GM18517 (cell line): ENCODE measurements around the gene TIFAB.
"Not testable (repeated sequence)": the region's sequence is repeated elsewhere in the genome, so short reads cannot be mapped to it uniquely, and the experiment has no call there.

Source experiments
- ATAC-seq: cut with Tn5 transposase; IDR thresholded peaks from one replicate; pipeline ENCODE4 v1.9.1; 2021; ENCODE audit warnings: mild to moderate bottlenecking, moderate library complexity; ENCODE audit not compliant: unreplicated experiment

TIFAB gene, protein sequence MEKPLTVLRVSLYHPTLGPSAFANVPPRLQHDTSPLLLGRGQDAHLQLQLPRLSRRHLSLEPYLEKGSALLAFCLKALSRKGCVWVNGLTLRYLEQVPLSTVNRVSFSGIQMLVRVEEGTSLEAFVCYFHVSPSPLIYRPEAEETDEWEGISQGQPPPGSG

DNA sequence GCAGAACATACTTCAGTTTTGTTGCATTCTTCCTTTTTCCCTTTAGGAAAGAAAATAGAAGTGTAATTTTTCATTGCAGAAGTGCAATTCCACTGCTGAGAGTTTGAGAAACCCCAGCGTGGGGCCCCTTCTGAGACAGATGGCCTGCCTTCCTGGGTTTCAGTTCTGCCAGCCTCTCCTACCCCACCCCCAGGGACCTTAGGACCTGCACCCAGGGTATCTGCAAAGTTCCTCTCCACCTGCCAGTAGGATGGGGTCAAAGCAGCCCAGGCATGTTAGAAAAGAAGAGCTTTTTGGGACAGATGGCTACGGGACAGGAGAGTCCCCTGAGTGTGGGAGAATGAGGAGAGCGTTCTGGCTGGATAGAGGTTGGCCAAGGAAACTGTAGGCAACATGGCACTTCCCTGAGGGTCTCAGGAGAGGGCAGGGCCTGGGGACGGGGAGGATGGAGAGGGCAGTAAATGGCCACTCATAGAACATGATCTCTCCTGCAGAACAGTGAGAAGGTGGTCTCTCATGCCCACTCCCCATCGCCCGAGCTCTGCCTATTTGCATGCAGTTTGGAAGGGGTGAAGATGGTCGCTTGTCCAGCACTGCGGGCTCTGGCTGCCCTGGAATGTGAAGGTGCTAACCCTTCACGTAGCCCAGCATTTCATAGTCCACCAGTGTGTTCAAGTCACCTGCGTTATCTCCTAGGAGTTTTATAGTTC lies at the start of gene TIFAB:
TIFAB (minus strand) TSS at position 31 of the 710 bp plus-strand sequence. CDS start 2,412 bp downstream, outside the sequence.
- no peak for ATAC-seq

DNA sequence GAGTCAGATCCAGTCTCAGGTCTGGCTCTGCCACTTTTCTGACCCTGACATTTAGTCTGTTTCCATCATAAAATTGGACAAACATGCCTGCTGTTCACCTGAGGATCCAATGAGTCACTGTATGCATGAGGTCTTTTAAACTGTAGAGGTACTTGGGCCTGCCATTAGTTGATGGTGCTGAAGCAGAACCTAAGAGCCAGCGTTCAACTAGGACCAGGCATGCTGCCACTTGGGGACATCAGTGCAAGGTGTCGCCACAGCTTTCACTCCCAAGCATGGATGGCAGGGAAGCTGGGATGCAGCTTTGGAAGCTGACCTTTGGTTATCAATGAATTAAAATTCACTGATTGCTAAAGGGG lies 46.5 kb upstream of the TIFAB start:
- no peak for ATAC-seq

DNA sequence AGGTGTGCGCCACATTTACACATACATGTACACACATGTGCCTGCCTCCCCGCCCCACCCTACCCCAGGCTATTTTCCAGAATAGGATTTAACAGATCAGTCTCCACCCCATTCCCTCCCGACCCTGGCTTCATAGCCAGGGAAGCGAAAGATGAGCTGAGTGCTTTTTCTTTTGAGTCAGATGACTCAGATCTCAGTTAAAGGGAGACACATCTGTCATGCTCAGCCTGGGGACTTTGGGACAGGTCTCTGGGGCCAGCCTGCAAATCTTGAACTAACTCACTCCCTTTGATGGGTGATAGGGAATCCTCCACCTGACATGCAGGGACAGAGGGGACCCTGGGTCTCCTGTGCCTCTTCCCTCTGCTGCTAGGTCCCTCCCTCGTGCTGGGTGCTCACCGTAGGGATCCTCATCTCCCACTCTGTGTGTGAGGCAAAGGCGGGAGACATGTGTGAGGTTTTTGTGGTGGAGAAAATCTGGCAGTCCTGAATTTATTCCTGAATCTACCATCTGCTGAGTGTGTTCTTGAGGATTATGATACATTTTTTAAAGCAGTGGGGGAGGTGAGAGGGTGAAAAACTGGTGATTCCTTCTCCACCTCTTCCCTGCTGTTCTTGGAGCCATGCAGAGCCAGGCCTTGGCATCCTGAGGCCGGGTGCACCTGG lies 46.0 kb upstream of the TIFAB start:
- no peak for ATAC-seq

DNA sequence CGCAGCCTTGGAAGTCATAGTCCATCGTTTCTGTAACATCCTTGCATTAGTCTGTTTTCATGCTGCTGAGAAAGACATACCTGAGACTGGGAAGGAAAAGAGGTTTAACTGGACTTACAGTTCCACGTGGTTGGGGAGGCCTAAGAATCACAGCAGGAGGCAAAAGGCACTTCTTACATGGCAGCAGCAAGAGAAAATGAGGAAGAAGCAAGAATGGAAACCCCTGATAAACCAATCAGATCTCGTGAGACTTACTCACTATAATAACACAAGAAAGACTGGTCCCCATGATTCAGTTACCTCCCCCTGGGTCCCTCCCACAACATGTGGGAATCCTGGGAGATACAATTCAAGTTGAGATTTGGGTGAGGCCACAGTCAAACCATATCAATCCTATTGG lies 43.4 kb upstream of the TIFAB start:
- ATAC-seq, result not testable (repeated sequence)

DNA sequence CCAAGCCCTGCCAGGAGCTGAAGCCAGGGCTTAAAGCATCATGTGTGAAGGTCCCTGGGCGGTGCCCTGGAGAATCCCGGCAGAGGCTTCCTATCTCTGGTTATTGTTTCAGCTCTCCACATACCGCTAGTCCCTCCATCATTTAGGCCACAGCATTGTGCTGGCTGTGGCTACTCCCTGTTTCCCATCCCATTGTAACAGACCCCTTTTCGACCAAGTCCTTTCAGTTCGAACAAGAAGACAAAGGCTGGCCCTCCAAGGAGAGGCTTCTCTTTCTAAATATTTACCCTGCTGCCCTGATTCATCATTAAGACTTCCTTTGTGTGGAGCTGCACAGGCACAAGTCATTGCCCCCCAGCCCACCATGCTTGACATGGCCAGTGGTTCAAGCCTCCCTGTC lies 42.0 kb upstream of the TIFAB start:
- ATAC-seq, result no peak

DNA sequence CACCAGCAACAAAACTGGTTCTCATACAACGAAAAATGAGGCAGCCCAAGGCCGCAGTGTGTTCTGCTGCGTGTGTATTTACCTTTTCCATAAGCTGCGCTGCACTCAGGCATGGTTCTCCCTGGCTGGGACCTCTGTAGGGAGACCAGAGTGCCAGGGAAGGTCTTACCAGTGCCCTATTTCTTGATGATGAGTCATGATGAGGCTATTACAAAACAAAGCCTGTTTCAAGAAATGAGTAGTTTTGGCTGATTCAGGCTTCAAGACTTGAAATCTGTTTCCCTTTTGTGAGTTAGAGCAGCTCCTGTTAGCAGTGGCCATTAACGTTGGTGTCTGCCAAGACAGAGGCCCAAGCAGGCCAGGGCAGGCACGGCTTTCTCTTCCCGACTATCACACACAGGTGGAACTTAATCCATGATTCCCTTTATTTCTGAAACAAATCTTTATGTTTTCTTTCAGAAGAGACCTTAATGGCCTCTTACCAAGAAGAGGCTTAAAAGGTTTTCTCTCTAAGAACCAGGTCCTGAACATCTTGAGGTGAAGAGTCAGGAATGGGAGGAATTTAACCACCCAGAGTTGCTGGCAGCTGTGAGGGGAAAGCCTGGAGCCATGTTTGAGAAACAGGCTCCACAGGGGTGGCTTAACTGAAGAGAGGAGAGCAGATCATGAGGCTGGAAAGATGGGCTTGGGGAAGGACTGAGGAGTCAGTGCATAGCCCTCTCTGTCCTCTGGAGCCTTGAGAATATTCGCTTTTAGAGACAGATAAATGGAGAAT lies 41.4 kb upstream of the TIFAB start:
- no peak for ATAC-seq

DNA sequence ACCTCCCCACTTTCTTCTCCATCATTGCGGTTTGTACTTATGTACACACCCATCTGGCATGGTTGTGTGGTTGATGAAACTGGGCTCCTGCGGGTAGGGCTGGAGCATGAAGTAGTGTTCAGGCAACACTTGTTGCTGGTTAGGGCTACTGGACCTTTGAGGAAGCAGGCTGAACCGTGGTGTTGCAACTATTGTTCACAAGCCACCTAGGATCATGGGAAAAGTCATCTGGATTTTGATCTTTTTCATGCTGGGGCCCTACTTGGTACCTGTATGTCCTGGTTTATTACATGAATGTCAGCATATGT lies 40.1 kb upstream of the TIFAB start:
- no peak for ATAC-seq

DNA sequence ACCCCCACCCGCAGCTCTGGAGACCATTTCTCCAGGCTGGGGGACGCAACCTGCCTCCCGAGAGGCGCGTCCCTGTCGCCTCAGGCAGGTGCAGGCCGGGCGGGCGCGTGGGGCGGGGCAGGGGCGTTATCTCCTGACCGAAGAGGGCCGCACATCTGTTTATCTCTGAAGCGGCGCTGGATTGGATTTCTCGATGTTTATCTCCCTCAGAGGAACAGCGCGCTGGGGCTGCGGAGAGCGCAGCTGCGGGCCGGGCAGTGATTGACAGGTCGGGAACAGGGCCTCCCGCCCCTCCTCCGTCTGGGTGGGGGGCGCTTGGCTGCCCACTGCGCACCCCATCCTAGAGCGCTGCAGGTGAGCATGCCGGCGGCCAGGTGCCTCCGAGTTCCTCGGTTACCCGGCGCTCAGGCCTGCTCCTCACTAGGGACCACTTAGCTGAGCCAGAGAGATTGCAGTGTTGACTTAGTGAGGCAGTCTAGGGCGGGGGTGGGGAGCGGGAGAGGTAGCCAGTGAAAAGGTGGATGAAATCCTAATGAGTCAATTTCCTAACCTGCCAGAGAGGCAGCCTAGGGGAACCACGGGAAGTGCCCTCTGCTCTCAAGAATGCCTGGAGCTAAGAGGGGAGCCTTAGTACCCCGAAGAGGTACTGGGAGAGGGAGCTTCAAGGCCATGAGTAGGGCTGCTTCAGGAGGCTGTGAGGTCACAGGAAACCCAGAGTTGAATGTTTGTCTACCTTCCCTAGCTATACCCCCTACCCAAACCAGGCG lies 39.6 kb upstream of the TIFAB start:
- no peak for ATAC-seq

DNA sequence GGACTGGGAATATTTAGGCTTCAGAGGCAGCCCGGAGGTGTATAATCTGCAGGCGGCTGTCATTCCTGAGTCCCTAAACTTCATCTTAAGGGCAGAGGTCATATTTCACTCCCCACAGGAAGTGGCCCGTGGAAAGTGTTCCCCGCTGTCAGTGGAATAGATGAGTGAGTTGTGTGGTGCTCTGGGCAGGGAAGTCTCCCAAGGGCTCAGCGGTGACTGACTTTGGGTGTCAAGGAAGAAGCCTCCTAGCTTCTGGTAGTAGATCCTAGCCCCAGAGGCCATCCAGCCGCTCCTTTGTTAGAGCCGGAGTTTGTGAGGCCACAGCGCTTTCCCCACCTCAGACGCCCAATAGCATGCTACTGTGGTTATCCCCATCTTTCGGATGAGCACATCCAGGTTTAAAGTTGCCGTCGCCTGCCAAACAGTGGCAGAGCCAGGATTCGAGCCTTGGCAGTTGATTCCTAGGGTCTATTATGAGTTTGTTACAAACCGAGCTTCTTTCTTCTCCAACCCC lies 38.9 kb upstream of the TIFAB start:
- no peak for ATAC-seq

DNA sequence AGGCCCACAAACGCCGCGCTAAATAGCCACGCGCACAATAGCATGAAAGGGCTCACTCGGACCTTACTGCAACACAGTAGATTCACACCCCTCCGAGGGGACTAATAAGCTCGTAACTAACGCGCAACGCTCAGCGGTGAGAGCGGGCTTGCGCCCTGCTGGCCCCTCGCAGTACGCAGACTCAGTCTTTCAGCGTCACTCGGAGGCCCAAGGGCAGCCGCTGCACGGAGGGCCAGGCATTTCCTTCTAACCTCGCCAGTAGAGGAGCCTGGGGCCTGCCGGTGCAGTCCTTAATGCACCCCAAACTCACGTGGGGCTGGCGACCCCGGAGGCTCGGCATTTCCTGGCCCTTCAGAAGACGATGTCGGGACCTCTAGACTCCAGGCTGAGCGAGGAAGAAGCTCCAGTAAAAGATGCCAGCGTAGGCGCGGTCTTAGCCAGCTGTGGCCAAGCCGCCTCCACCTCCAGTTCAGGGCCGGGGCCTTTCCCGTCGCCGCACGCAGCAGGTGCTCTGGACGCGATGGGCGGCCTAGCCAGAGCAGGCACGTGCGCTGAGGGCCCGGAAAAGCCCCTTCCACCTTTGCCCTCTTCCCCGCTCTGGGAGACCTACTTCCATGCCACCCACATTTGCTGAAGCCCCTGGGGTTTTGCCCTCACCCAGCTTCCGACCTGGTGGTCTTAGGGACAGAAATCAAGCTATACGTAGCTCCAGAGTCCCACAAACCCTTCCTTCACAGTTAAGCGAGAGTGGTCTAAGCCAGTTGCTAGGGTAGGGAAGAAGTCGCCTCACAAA lies 38.3 kb upstream of the TIFAB start:
- no peak for ATAC-seq

DNA sequence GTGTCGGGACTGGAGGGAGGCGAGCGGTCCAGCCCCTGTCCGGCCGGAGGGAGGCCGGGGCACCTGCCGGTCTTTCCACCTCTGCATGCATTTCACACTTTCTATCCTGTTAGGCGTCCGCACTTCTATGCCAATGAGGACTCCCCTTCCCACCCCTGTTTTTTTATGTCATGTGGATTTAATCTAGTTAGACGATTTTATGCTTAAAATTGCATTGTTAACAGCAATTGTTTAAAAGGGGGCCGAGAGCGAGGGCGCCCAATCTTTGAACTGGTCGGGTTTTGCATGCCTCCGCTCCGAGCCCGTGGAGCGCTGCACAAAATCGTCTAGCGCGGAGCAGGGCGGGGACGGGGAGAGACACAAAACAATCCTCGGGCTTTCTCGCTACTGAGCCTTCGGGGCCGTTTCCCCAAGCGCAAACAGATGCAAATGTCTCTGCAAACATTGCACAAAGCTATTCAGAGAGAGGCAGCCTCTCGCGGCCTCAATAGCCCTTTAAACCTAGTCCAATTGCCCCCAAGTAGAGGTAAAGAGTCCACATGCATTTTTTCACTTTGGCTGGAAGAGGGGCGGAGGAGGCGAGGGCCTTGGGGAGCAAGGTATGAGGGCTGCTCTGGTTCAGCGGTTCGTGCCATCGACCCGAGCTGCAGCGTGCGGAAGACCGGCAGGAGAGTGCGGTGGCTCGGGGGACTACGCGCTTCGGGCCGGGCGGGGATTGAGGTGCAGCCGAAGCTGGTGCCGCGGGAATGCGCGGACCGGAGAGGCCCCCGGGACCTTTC lies 37.5 kb upstream of the TIFAB start:
- no peak for ATAC-seq

DNA sequence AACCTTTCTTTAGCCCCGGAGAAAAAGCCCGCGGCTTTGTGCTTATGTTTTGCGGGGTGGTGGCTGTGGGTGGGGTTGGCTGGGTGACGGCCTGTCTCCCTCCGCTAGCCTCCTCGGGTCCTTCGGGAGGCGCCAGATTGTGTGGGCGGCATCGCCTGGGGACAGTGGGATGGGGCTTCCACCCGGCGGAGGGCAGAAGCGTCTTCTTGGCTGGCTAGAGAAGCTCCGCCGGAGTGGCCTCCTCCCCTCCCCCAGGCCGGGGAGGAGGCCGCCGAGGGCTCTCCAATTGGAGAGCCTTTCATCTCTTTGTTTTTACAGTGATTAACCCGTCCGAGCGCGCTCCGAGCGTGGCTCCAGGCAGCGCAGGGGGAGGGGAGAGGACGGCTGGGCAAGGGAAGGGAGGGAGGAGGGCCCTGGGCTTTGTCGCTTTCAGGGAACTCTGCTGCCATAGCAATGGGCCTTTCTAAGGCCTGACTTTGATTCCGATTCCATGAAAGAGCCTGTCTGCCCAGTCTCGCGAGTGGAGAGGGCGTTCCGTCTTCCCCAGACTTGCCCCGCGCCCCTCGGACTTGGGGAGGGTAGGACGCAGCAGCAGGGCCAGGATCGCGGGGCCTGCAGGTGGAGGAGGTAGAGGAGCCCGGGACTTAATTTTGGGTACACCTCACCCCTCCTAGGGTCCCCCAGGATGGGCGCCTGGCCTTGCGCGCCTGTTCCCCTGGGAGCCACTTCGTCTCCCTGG lies 36.7 kb upstream of the TIFAB start:
- ATAC-seq, result no peak

DNA sequence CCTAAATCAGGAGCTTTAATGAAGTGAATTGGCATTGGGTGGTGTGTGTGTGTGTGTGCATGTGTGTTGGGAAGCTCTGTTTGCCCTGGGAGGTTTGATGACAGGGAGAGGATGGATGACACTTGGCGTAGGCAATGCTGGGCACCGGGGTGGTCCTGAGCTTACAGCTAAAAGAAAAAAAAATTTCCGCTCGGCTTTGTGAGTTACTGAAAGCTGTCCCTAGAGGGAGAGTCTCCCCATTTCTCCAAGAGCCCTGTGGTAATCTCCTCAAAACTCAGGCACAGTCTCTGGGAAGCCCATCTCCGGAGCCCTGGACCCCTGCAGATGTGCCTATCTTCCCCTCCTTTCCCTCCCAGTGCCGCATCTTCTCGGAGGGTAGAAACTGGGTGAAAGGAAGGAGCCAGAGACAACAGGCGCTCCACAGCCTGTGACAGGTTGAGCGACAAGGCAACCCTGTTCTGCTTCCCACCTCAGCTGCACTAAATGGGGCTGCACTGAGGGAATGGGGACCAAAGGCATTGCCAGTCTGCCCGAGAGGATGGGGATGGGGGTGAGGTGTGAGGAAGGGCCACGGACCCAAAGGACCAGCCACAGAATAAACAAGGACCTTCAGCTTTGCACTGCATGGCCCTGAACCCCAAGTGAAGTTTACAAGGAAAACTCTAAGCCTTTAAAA lies 35.8 kb upstream of the TIFAB start:
- no peak for ATAC-seq

DNA sequence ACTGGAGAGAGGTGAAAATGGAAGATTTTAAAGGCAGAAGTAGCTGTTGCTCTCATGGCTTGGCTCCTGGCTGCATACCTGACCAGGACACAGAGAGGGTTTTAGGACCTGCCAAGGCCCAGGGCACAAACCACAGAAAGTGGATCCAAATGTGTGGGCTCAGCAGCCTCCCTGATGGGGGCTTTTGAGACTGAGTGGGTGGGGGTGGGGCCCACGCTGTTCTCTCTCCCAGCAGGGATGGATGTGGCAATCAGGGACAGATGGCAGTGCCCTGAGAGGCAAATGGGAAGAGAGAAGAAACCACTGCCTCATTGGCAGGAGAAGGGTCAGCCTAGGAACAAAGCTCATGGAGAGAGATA lies 34.9 kb upstream of the TIFAB start:
- no peak for ATAC-seq

DNA sequence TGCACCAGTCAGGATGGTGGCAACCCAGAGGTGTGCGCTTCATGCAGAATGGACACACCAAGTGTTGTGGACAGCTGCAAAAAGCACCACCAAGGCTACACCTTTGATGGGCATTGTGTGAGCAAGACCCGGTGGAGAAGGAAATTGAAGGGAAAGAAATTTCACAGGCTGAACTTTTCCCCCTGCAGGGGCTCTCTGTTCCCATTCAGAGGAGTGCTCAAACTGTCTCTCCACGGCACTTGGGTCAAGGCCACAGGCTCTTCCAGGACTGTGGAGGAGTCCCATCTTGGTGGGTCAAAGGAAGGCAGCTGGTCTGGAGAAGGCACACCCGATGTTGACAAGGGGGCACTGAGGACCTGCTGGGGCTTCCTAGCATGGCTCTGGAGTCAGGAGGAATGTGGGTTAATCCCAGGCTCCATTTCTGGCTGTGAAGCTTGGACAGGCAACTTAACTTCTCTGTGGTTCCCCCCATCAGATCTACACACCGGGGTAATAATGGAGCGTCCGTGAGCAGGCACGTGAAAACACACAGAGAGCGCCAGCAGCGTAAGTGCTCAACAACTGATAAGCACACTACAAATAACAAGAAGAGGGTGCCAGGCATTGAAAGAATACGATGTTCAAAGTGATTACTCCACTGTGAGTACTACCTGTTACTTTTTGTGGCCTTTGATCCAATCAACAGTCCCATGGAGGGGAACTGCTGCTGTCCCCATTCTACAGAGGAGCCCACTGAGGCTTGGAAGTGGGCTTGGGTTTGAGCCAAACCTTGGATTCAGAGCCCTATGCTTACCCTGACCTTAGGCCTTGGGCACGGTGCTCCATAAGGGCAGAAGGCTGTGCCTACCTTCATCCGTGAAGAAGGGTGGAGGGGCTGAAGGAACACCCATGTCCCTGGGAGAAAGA lies 34.2 kb upstream of the TIFAB start:
- no peak for ATAC-seq

DNA sequence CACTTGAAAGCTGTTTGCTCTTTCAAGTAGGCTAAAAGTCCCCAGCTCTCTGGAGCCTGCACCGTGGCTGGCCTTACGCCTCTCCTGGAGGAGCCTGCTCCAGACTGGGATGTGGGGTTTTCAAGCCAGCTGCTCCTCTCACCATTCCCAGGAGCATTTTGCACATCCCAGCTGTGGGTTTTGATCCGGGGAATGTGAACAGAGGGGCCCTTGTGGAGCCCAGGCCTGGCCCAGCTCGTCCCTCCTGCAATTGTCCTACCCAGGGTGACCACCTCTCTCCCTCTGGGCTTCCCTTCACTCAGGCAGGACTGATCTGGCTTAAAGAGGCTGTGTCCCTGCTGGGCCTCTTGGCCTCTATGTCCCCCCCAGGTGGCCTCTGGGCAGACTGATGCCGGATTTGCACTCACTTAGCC lies 32.5 kb upstream of the TIFAB start:
- no peak for ATAC-seq

DNA sequence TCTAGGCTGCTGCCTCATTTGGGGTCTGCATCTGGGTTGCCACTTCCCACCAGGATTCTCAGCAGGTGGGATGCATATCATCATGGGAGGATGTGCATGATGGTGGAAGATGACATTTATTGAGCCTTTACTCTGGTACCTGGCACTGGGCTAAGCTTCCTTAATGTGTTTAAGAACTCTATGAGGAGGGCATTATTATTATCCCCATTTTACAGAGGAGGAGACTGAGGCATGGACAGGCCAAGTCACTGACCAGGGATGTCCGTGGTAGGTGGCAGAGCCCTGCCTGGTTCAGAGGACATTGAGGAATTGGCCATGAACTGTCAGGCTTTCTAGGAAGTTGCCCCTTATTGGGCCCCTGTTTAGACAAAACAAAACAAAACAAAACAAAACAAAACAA lies 31.1 kb upstream of the TIFAB start:
- ATAC-seq, result no peak
